Fibroblast of mammary gland (primary cell): ENCODE measurements around the gene MEPE.

ENCODE experiments used
- DNase-seq: peaks from one replicate; pipeline ENCODE4 v3.0.0-alpha.2; 2010; ENCODE audit warnings: low read depth
- H3K4me3 ChIP-seq: 2 replicates; pipeline ENCODE4 v1.5.1; 2011; ENCODE audit warnings: low read depth, mild to moderate bottlenecking, low read length, moderate library complexity; ENCODE audit not compliant: control insufficient read depth
- TF ChIP-seq, protein P1 (sequence below): conservative IDR thresholded peaks from 2 replicates; pipeline ENCODE4 v1.5.1; 2011; ENCODE audit warnings: low read depth, low read length, inconsistent platforms; ENCODE audit not compliant: control insufficient read depth, insufficient read depth

The MEPE gene

DNA sequence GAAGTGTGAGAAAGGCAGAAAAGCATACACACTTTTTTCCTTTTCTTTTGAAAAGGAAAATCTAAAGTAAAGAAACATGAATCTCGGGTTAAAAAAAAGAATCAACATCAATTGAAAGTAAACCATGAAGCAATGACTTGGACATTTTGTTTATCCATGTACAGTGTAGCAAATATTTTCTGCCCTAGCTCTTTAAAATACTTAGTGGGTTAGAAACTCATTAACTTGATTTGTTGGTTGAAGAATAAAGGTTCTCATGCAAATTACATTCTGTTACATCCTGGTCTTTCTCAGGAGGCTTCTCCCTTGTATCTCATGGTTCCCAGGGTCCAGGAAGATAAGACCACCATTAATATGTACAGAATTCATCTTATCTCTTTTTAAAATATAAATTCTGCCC is 9.0 kb upstream of the MEPE start:
- TF ChIP-seq, protein P1, sequence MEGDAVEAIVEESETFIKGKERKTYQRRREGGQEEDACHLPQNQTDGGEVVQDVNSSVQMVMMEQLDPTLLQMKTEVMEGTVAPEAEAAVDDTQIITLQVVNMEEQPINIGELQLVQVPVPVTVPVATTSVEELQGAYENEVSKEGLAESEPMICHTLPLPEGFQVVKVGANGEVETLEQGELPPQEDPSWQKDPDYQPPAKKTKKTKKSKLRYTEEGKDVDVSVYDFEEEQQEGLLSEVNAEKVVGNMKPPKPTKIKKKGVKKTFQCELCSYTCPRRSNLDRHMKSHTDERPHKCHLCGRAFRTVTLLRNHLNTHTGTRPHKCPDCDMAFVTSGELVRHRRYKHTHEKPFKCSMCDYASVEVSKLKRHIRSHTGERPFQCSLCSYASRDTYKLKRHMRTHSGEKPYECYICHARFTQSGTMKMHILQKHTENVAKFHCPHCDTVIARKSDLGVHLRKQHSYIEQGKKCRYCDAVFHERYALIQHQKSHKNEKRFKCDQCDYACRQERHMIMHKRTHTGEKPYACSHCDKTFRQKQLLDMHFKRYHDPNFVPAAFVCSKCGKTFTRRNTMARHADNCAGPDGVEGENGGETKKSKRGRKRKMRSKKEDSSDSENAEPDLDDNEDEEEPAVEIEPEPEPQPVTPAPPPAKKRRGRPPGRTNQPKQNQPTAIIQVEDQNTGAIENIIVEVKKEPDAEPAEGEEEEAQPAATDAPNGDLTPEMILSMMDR, result no peak
- no peak overlapping the region for H3K4me3 ChIP-seq
- no peak for DNase-seq

DNA sequence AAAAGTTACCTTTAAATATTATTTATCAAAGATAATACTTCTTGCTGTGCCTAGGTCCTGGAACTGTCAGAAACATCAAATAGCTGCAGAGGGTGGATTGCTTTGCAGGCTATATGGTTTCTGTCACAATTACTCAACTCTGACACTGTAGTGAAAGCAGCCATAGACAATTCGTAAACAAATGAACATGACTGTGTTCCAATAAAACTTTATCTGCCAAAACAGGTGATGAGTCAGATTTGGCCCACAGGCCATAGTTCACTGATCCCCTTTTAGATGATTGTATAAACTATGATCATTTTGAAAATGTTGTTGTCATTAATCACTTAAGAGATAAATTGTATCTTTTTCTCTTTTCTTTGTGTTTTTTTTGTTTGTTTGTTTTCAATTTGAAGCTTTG is 8.4 kb upstream of the MEPE start:
- peak; percentile 35 for DNase-seq
- no peak overlapping the region for H3K4me3 ChIP-seq
- TF ChIP-seq, protein P1, result no peak

DNA sequence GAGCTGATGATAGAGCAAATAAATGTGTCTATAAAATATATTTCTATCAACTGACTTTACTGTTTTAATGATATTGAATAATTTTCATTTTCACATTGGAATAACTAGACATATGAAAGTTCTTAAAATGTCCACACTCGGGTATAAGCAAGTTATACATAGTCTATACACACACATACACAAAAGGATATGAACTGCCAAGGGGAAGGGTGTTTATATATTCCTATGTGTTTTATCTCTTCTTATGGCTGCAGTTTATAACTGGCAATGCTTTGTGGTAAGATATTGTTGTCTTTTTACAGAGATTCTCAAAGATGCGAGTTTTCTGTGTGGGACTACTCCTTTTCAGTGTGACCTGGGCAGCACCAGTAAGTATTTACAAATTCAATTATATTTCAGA is 1.6 kb downstream of the MEPE start:
- H3K4me3 ChIP-seq, result no peak overlapping the region
- DNase-seq, result no peak
- TF ChIP-seq, protein P1, result no peak

DNA sequence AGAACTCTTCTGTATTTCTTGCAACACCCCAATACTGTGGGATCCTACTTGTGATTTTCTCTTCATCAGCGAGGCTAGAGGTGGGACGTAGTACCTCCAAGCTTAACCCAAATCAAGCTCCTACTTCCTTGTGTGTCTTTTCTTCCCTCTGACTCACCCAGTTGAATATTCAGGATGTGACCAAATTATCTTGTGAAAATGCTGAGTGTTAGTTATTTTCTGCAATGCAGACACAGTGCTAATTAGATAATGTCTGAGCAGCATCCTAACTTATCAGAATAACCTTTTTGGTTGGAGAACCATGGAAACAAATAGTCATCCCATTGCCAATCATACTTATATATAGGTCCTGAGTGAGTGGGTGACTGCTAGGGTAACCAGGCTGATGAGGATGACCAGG is 2.4 kb downstream of the MEPE start:
- peak; percentile 14 for DNase-seq
- no peak overlapping the region for H3K4me3 ChIP-seq
- TF ChIP-seq, protein P1, result no peak

DNA sequence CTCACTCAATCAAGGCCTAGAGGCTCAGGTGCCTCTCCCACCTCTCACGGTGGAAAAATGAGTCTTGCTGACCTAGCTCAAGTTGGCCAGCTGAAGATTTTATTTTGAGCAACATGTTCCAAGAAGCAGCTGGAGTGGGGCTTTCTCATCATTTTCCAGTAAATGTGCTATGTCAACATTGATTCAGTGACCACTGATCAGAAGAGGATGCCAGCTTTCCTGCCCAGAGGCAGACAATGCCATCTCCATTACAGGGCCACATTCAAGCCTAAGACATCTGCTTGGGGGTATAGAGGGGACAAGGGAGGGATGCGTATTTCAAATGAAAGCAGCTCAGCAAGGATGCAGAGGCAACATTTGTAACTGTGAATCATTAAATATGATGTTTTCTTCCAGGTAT is 3.0 kb downstream of the MEPE start:
- H3K4me3 ChIP-seq, result no peak overlapping the region
- TF ChIP-seq, protein P1, result no peak
- peak; percentile 10 for DNase-seq

DNA sequence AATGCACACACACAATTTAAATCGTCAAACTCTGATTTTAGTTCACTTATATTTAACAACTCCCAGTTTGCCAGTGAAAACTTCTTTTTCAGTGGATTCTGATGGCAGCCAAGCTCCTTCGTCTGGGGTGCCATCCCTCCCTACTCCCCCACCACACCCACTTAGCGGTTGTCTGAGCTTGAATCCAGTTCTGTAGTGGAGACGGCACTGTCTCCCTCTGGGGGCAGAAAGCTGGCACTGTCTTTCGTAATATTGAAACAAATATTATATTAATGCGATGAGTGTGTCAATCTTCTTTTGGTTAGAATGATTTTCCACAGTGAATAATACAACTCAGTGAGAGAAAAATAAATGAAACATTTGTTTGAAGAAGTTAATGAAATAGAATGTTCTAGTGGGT is 5.4 kb downstream of the MEPE start:
- peak; percentile 33 for DNase-seq
- no peak overlapping the region for H3K4me3 ChIP-seq

More for the DNA sequence above, 5.4 kb downstream of the MEPE start:
- TF ChIP-seq, protein P1, result peak; percentile 52
